Suppressor macrophage treated with lipopolysaccharide for 4 hours (primary cell): ENCODE measurements around the gene KRTAP2-3.

Experiments used
- DNase-seq: peaks from one replicate; pipeline ENCODE4 v3.0.0-alpha.2; 2020

KRTAP2-3 gene

DNA sequence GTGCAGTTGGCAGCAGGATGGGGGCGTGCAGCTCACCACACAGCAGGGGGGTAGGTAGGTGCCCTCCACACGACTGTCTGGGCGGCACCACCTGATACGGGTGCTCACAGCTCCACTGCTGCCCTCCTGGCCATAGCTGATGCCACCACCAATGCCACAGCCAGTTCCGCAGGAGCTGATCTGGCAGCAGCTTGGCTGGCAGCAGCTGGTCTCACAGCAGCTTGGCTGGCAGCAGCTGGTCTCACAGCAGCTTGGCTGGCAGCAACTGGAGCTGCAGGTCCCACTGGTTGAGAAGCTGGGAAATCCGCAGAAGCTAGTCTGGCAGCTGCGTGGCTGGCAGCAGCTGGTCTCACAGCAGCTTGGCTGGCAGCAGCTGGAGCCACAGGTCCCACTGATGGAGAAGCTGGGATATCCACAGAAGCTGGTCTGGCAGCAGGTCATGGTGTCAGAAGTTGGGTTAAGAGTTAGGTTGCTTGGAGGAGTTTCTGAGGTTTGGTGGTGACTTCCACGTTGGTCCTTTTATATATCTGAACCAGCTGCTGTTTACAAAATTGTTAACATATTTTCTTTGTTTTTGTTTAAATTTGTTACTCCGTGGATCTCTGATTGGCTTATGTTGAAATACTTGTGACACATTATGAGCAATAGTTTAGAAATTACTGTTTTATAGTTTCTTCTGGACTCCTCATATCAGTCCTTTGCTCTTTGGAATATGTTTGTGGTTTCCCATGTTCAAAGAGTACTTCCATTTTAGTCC is 33.0 kb downstream of the KRTAP2-3 start, which contains the start of gene KRTAP1-5:
TSS of gene KRTAP1-5 (minus strand) at position 494 of the 757 bp plus-strand sequence. CDS start at position 441, 53 bp downstream.
- DNase-seq: no peak

DNA sequence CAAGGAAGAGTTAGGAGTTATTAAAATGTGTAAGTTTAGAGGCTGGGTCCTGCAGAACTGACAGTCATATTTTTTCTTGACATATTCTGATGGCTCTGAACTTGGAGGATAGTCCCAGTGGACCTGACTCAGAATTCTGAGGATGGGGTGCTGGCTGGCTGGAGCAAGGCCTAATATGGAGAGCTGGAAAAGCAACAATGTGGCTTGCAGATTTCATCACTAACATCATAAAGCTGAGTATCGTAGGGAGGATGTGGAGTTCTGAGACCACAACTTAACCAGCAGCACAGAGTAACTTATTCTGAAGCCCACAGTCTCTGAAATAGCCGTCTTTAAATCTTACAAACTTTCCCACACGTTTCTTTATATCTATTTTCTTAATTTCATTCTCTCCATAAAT is 35.2 kb downstream of the KRTAP2-3 start:
- DNase-seq: no peak

DNA sequence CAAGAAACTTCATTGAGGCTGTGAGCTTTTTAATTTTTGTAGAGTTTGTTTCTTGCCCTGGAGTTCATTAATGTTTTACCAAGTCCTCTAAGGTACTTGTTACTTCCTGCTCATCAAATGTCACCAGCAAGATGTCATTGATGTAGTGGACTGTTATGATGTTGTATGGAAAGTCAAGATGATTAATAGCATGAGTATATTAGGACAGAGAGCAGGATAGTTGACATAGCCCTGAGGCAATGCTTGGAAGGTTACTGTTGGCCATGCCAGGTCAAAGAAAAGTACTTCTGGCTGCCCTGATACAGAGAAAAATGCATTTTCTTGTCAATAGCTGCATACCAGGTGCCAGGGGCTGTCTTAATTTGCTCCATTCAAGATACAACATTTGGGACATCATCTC is 39.6 kb downstream of the KRTAP2-3 start:
- DNase-seq: no peak

DNA sequence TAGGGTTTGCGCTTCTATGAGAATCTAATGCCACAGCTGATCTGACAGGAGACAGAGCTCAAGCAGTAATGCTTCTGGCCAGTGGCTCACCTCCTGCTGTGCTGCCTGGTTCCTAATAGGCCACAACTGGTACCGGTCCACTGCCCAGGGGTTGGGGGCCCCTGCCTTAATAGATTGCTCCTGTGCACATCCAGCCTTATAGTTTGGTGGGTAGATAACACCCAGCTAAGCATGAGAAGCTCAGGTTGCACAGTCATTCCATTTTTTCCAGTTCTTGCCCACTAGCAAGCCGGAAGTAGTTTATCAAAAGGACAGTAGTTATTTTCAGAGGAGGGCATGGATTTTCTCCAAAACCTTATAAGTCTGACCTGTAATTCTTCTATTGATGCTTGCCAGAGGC is 40.5 kb downstream of the KRTAP2-3 start:
- DNase-seq: no peak

DNA sequence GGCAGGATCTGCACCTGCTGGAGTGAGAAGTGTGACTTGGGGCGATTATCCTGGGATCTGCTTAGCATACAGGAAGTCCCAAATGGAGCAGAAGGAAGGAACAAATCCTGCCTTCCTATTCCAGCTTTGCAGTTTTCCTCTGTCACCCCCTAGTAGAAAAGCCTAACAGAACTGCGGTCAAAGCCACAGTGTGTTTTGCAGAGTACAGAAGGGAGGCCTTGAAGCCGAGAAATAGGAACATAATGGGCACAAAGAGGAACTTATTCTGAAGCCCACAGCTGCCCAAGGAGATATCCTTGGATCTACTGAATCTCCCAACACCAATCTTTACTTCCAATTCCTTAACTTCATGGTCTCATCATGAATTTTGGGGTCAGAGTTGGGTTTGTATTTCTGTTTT is 41.4 kb downstream of the KRTAP2-3 start:
- no peak for DNase-seq

GRCh38 chr17:41016578-41017215 is 43.2 kb downstream of the KRTAP2-3 start:
- DNase-seq: no peak

DNA sequence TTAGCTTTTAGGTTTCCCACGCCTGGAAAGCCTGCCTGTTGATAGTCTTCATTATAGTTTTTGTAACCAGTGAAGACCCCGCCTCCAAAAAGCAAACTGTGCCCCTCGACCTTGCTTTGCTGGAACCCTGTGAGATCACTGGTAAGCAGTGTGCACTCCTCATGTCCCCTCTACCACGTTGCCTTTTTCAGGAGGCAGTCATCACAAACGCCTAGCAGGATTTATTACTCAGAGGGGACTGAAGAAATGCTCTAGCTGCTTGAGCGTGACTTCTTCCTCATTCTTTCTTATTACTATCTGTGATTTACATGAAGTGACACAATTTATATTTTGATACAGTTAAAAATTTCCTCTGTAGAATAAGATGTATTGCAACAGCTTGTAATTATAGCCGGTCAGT is 44.5 kb downstream of the KRTAP2-3 start:
- DNase-seq: no peak

DNA sequence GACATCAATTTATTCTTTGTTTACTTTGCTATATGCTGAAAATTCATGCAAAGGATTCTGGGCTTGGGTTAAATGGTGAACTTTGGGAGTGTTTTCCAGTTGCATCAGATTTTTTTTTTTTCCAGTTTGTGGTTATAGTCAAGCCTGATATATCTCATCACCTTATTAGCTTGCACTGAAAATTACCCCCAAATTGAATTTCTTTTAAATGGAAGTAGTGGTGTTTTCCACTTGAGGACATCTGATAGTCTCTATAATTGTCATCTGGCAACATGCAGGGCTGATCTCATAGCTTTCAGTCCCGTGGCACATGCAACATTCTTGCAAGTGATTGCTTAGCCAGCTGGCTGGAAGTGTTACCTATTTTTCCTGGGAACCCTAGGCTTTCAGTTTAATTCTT is 46.3 kb downstream of the KRTAP2-3 start:
- DNase-seq: no peak

GRCh38 chr17:41013181-41013580 is 46.7 kb downstream of the KRTAP2-3 start:
- DNase-seq: no peak

DNA sequence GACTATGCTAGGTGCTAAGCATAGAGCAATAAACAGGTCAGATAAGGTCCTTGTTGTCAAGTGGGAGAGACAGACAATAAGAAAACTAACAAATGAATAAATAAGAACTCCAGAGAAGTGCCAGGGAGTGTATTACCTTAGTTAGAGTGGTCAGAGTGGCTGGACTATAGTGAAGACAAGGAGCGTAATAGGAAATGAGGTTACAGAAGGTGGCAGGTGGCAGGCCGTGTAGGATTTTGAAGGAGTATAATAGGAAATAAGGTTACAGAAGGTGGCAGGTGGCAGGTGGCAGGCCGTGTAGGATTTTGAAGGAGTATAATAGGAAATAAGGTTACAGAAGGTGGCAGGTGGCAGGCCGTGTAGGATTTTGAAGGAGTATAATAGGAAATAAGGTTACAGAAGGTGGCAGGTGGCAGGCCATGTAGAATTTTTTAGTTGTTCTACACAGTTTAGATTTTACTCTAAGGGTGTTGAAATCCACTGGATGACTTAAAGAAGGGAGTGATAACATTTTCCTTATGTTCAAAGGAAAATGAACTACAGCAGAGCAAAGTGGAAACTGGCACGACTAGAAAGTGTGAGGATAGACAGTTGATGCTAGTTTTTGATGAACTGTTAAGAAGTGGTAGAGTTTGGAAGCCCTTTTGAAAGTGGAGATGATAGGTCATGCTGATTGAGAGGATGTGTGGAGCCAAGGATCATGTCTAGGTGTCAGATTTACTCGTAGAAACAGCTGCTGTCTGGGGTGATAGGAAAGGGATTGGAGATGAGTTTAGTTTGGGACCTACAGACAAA is 47.4 kb downstream of the KRTAP2-3 start:
- DNase-seq: no peak

DNA sequence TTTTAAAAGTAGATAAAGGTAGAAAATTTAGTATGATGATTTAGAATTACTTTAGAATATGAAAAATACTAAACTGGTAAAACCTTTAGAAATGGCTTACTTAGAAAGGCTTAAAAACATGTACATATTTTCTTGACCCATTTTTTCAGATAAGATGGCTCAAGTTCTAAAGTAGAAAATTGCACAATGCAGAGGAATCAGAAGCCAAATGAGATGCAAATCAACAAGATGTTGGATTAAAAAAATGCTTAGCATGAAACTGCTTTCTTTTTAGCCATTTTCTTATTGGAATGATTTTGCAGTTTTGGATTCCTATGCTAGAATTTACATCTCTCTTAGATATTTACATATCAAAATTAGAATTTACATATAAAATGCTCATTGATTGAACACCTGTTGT is 49.5 kb downstream of the KRTAP2-3 start:
- no peak for DNase-seq

- no peak for DNase-seq
Observed at GRCh38 chr17:41009936-41010335, 50.0 kb downstream of the KRTAP2-3 start.

DNA sequence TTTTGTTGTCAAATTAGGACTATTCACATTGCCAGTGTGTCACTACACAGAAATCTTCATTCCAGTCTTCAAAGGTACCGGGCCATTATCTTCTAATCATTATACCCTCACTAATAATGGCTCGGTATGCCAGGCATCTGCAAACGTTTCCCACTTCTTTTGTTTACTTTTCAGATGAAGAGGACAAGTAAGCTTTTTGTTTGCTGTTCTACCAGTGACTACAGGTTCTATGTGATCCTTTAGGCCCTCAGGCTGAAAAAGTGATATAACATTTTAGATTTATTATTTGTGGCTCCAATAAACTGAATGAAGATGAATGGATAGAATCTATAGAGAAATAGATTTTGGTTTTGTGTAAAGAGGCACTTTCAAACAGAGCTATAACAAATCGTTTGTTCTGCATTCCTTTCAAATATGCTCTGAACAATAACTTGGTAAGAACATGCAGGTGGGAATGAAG is 50.6 kb downstream of the KRTAP2-3 start:
- DNase-seq: no peak
